HG03354 (cell line): Measurements from ENCODE around the gene CCDC148.

Experiments
- ATAC-seq: cut with Tn5 transposase; IDR thresholded peaks from one replicate; pipeline ENCODE4 v1.9.1; 2021; ENCODE audit warnings: mild to moderate bottlenecking; ENCODE audit not compliant: unreplicated experiment, poor library complexity, severe bottlenecking

Gene CCDC148

DNA sequence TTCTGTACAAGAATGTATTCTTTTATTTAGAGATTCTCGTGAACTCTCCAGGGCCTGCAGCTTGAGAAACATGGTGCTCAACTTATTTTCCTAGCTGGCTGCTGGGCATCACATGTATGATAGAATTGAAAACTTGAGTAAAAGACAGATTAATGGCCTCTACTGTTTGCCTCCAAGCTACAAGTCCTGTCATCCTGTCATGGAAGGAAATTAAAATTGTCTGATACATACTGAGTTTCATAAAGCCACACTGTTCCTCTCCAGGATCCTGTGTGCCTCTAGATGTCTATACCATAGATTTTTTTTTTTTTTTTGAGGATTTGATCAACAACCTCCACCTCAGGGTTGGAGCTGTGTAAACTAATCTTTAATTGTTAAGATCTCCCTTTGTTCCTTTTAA is 316.4 kb downstream of the CCDC148 start:
- ATAC-seq, result no peak

- ATAC-seq, result no peak
These were observed 318.3 kb downstream of the CCDC148 start for GRCh38 chr2:158138255-158138654.

- no peak for ATAC-seq
These were observed 321.5 kb downstream of the CCDC148 start for GRCh38 chr2:158135096-158135495.

GRCh38 chr2:158134655-158135054 is 321.9 kb downstream of the CCDC148 start:
- no peak for ATAC-seq

DNA sequence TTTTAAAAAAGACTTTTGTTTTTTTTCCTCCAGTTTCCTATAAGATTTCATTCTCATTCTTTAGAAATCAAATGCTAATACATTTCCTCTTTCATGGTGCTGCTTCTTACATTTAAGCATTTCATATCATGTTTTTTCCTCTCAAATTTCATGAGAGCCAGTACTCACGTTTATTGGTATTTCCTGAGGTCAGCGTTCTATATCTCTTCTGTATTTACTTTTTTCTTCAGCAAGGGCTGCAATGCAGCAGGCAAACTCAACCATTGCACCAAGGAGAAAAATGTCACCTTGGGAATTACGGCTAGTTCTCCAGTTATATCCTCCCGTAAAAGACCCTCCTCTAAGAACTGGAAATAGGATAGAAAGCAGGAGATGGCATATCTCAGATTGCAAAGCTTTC is 322.5 kb downstream of the CCDC148 start:
- ATAC-seq, result no peak

DNA sequence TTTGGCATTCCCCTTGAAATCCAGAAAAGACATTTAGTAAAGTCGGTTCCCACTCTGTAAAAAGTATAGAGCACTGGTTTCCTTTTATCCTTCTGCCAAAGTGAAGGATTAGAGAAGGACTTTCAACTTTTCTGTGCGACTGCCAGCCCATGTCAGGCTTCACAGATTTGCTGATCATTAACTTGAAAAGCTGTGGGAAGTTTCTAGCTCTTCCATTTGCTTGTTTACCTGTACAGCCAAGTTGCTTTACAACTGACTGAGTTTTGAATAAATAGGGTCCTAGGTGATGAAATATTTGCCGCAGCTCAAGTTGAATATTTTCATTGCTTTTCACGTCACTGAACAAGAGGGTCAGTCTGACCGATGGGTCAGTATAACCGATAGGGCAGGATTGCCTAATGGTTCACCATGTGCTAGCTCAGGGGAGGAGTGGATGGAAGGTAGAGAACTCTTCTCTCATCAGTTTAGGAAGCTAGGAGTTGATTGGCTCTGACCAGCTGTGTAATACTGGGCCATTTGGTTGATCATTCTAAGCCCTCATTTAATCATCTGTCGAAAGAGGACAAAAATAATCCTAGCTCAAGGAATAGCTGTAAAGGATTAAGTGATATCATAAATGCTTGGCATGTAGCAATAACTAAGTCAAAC is 324.5 kb downstream of the CCDC148 start:
- no peak for ATAC-seq

DNA sequence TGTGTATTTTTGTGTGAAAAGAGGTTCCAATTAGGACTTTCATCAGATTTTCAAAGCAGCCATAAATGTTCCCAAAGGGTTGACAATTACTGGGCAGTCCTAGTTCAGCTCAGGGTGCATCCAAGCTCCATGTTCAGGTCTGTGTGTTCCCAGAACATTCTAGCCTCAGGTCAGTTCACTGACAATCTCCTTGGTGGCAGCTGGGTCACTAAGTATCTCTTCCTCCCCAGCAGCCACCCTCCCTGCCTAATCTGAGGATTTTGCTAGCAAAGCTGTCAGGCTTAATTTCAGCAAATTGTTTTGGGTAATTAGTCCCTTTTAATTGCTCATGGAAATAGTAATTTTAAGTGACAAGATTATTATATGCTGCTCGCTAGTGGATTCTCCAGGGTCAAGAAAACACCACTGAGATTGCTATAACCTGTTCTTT is 325.1 kb downstream of the CCDC148 start:
- ATAC-seq, result no peak

DNA sequence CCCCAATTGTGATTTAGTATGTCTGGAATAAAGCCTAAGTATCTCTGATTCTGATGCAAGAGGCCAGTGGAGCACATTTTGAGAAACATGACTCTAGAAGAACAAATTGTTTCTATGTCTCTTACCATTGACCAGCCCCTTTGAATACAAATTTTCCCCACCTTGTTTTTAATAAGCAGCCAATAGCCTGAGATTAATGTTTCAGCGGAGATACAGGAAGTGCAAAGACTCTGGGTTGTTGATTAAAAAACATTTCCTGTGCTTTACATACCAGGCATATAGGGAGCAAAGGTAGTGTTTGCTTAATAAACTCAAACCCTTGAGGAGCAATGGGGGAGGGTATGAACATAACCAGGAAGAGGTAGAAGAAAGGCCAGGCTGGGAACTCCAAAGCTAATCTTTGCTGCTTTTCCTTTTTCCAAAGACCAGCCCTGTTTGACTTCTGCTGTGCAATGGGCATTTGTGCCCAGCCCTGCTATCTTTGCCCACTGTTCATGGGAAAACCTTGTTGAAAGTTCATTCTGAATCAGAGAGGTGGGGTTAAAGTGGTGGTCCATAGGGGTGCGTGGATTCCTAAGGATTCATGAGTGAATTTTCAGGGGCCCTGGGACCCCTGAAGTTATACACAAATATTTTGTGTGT is 325.6 kb downstream of the CCDC148 start:
- ATAC-seq, result peak; percentile 73

- ATAC-seq, result no peak
These were observed 327.5 kb downstream of the CCDC148 start for GRCh38 chr2:158129037-158129436.

GRCh38 chr2:158128168-158128973 is 328.2 kb downstream of the CCDC148 start:
- ATAC-seq, result no peak

GRCh38 chr2:158127380-158127804 is 329.2 kb downstream of the CCDC148 start:
- no peak for ATAC-seq

GRCh38 chr2:158125756-158126498 is 330.6 kb downstream of the CCDC148 start:
- ATAC-seq, result no peak

- ATAC-seq, result no peak
These were observed 331.7 kb downstream of the CCDC148 start for GRCh38 chr2:158124896-158125295.
